ENCODE results near the gene B3GALT6. TPM values are rescaled to one million over a fixed set of nuclear protein-coding genes. Genes with fewer than 3 reads are reported as not detected.

B3GALT6 gene
- total RNA-seq, 2 experiments from 2014 or later: 17.6 to 25.5 TPM

- Mint-ChIP-seq H3K36me3 (peaks cover 46% of the 10 kb centered on the region), H3K4me1 (peaks cover 16% of the 10 kb centered on the region), H3K9me3 (ENCODE audit: low read depth) (no peaks in the 10 kb centered on the region), H3K27ac (no peak overlapping the region), H3K27me3 (no peaks in the 10 kb centered on the region), H3K4me3 (no peak overlapping the region)
- CTCF ChIA-PET: interaction anchor here (2.5 kb wide), 1 partner anchor 103 kb away, joined by 7 read pairs; no protein-coding TSS in a partner anchor
- DNase-seq (no peak), ATAC-seq (no peak)
Observed at GRCh38 chr1:1225913-1226312, 6.1 kb upstream of the B3GALT6 start.

DNA sequence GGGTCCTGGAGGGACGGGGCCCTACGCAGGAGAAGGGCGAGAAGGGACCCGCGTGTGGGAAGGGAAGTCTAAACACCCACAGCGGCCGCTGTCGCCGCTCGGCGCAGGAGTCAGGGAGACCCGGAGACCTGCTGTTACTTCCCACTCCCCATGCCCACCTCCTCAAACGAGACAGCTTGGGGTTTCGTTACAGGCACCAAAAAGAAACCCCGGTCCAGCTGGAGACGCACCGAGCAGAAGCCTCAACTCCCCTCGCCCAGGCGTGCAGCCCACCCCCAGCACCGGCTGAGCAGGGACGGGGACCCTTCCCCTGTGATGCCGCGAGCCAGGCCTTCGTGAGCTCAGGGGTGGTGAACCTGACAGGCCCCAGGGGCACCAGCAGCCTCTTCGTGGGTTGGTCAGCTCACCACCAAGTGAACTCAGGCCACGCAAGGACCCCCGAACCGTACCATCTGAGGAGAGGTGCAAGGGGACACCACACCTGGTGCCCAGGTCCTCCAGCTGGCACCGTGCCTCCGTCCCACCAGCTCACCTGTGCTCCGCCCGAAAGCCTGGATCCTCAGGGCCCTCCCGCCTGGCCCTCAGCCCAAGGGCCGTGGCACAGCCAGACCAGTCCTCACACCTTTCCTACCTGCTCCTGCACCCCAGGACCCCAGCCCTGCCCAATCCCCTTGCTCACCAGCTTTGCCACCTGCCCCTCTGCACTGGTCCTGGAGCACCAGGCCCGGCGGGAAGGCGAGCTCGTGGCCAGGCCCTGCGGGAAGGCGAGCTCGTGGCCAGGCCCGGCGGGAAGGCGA lies 5.3 kb upstream of the B3GALT6 start:
- H3K4me1 Mint-ChIP-seq: peaks cover 17% of the 10 kb centered on the region
- no peaks in the 10 kb centered on the region for H3K27me3 Mint-ChIP-seq
- CTCF ChIA-PET: interaction anchor here (2.5 kb wide), 1 partner anchor 104 kb away, joined by 7 read pairs; no protein-coding TSS in a partner anchor
- H3K4me3 Mint-ChIP-seq: no peak overlapping the region
- DNase-seq: no peak
- peaks cover 43% of the 10 kb centered on the region for H3K36me3 Mint-ChIP-seq
- no peak overlapping the region for H3K27ac Mint-ChIP-seq
- ATAC-seq: no peak
- H3K9me3 Mint-ChIP-seq (ENCODE audit: low read depth): no peaks in the 10 kb centered on the region

DNA sequence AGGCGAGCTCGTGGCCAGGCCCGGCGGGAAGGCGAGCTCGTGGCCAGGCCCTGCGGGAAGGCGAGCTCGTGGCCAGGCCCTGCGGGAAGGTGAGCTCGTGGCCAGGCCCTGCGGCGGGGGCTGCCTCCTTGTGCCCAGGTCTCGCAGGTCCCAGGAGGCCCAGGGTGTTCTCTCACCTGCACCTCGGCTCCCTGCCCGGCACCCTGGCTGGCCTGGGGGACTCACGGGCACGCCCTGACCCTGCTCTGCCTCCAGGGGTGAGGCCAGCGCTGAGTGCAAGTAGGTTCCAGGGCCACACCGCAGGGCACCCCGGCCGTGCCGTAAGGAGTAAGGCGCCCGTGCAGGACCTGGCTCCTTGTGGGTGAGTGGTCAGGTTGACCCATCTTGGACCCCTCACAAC lies 4.7 kb upstream of the B3GALT6 start:
- Mint-ChIP-seq H3K4me1 (peaks cover 17% of the 10 kb centered on the region), H3K36me3 (peaks cover 41% of the 10 kb centered on the region), H3K4me3 (no peak overlapping the region), H3K27ac (no peak overlapping the region), H3K27me3 (no peaks in the 10 kb centered on the region), H3K9me3 (ENCODE audit: low read depth) (no peaks in the 10 kb centered on the region)
- CTCF ChIA-PET: interaction anchor here (2.5 kb wide), 1 partner anchor 105 kb away, joined by 7 read pairs; no protein-coding TSS in a partner anchor
- DNase-seq (no peak), ATAC-seq (no peak)

- CTCF ChIA-PET: interaction anchor here (4.8 kb wide), 1 partner anchor 106 kb away, joined by 43 read pairs; no protein-coding TSS in a partner anchor
- H3K9me3 Mint-ChIP-seq (ENCODE audit: low read depth): no peaks in the 10 kb centered on the region
Observed at GRCh38 chr1:1228187-1228586, 3.9 kb upstream of the B3GALT6 start.

DNA sequence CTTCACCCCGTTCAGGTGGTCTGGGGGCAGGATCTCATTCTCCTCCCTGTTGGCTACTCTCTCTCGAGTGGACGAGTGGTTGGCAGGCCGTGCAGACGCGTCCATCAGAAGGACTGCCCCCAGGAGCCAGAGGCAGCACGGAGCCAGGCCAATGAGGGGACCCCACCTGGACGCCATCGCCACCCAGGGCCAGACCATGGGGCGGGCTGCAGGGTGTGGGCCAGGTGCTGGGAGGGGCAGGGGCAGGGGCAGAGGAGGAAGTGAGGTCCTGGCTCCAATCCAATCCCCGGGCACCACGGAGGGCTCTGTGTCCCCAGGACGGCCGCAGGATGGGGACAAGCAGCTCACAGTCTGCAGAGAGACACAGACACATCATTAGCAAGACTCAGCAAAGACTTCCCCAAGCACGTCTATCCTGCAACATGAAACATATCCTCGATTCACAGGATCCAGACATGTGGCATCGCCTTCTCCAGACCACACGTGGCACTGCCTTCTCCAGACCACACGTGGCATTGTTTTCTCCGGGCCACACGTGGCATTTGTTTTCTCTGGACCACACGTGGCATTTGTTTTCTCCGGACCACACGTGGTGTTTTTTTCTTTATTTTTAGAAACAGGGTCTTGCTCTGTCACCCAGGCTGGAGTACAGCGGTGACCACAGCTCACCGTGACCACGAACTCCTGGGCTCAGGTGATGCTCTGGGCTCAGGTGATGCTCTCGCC lies 3.3 kb upstream of the B3GALT6 start:
- CTCF ChIA-PET: interaction anchor here (4.8 kb wide), 1 partner anchor 107 kb away, joined by 43 read pairs; no protein-coding TSS in a partner anchor
- peaks cover 36% of the 10 kb centered on the region for H3K36me3 Mint-ChIP-seq
- no peaks in the 10 kb centered on the region for H3K9me3 Mint-ChIP-seq (ENCODE audit: low read depth)
- no peaks in the 10 kb centered on the region for H3K27me3 Mint-ChIP-seq
- peaks cover 23% of the 10 kb centered on the region for H3K4me1 Mint-ChIP-seq
- H3K27ac Mint-ChIP-seq: no peak overlapping the region
- no peak for DNase-seq
- H3K4me3 Mint-ChIP-seq: no peak overlapping the region
- no peak for ATAC-seq

More at GRCh38 chr1:1228187-1228586, 3.9 kb upstream of the B3GALT6 start:
- no peak overlapping the region for H3K4me3 Mint-ChIP-seq
- H3K36me3 Mint-ChIP-seq: peaks cover 33% of the 10 kb centered on the region
- H3K4me1 Mint-ChIP-seq: peaks cover 19% of the 10 kb centered on the region
- ATAC-seq: no peak
- no peak for DNase-seq
- H3K27ac Mint-ChIP-seq: no peak overlapping the region
- no peaks in the 10 kb centered on the region for H3K27me3 Mint-ChIP-seq

GRCh38 chr1:1229770-1230169 lies 2.3 kb upstream of the B3GALT6 start:
- H3K4me3 Mint-ChIP-seq: peak overlapping the region; percentile 91
- peaks cover 35% of the 10 kb centered on the region for H3K36me3 Mint-ChIP-seq
- peak overlapping the region; percentile 45 for H3K27ac Mint-ChIP-seq
- peaks cover 33% of the 10 kb centered on the region for H3K4me1 Mint-ChIP-seq
- CTCF ChIA-PET: interaction anchor here (4.8 kb wide), 1 partner anchor 108 kb away, joined by 43 read pairs; no protein-coding TSS in a partner anchor
- DNase-seq (no peak), ATAC-seq (no peak)
- no peaks in the 10 kb centered on the region for H3K9me3 Mint-ChIP-seq (ENCODE audit: low read depth)
- no peaks in the 10 kb centered on the region for H3K27me3 Mint-ChIP-seq

GRCh38 chr1:1230656-1231399 lies 1.2 kb upstream of the B3GALT6 start:
- H3K9me3 Mint-ChIP-seq (ENCODE audit: low read depth): no peaks in the 10 kb centered on the region
- no peaks in the 10 kb centered on the region for H3K27me3 Mint-ChIP-seq
- peaks cover 28% of the 10 kb centered on the region for H3K36me3 Mint-ChIP-seq
- ATAC-seq: no peak
- peak overlapping the region; percentile 91 for H3K4me3 Mint-ChIP-seq
- peaks cover 30% of the 10 kb centered on the region for H3K4me1 Mint-ChIP-seq
- no peak for DNase-seq
- peak overlapping the region; percentile 87 for H3K27ac Mint-ChIP-seq
- CTCF ChIA-PET: interaction anchor here (0.7 to 4.8 kb wide), 13 partner anchors 15 to 167 kb away, joined by 3 to 43 read pairs (median 3); no protein-coding TSS in a partner anchor

DNA sequence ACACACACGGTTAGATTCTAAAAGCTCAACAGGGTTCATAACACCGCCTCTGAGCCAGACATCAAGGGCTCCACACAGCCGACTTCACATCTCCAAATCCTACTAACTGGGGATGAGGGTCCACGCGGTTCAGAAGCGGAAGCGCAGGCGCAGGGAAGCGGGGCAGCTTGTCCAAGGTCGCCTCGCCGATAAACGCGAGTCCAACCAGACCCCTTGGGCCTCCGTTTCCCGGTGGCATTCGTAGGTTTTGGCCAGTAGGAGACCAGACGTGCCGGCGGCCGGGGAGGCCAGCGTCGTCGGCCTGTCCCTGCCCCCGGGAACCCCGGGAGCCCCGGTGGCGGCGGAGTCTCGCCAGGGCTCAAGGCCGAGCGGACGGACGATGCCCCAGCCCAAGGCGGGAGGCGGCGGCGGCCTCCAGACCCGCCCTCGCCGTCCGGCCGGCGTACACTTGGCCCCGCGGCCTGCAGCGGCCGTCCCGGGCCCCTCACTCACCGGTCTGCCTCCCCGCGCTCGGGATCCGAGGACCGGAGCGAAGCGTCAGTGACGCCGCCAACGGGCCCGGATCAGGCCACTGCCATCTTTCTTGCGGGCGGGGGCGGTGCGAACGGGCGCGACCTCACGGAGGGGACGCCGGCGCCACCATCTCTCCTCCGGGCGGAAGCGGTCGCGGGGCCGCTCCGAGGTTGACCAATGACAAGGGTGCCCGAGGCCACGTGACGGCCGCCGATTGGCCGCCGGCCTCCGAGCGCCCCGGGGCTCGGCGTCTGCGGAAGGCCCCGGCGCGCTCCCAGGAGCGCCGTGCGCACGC lies 433 bp upstream of the B3GALT6 start, which contains the start of gene SDF4:
TSS of gene SDF4 (minus strand) at position 602 of the 808 bp plus-strand sequence. CDS start 3,229 bp downstream, outside the sequence.
- CTCF ChIA-PET: interaction anchor here (0.7 to 4.8 kb wide), 12 partner anchors 16 to 167 kb away, joined by 3 to 43 read pairs (median 3); no protein-coding TSS in a partner anchor
- peak within 1 kb of the TSS; percentile 91 for H3K4me3 Mint-ChIP-seq
- no peaks in the 10 kb centered on the region for H3K27me3 Mint-ChIP-seq
- DNase-seq: peak; percentile 97
- peak; percentile 96 for ATAC-seq
- H3K4me1 Mint-ChIP-seq: peaks cover 30% of the 10 kb centered on the region
- no peaks in the 10 kb centered on the region for H3K9me3 Mint-ChIP-seq (ENCODE audit: low read depth)
- H3K27ac Mint-ChIP-seq: peak within 1 kb of the TSS; percentile 87
- H3K36me3 Mint-ChIP-seq: peaks cover 22% of the 10 kb centered on the region

DNA sequence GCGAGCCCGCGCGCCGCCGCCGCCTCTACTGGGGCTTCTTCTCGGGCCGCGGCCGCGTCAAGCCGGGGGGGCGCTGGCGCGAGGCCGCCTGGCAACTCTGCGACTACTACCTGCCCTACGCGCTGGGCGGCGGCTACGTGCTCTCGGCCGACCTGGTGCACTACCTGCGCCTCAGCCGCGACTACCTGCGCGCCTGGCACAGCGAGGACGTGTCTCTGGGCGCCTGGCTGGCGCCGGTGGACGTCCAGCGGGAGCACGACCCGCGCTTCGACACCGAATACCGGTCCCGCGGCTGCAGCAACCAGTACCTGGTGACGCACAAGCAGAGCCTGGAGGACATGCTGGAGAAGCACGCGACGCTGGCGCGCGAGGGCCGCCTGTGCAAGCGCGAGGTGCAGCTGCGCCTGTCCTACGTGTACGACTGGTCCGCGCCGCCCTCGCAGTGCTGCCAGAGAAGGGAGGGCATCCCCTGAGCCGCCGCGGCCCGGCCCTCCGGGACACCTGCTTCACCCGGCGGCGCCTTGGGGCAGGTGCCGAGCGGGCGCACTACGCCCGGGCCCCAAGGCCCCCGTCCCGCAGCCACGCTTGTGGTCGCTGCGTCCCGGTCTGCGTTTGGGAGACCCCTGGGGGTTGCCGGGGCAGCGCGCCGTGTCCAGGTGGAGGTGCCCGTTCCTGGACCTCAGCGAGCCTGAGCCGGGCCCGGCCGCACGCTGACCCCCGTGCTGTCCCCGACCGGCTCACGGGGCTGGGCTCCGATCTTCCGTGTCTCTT lies 944 bp downstream of the B3GALT6 start:
- Mint-ChIP-seq H3K36me3 (peaks cover 20% of the 10 kb centered on the region), H3K27ac (peak overlapping the region; percentile 72), H3K4me3 (peak overlapping the region; percentile 66), H3K9me3 (ENCODE audit: low read depth) (no peaks in the 10 kb centered on the region), H3K4me1 (peaks cover 30% of the 10 kb centered on the region), H3K27me3 (no peaks in the 10 kb centered on the region)
- ATAC-seq (no peak), DNase-seq (no peak)
- CTCF ChIA-PET: interaction anchor here (4.8 kb wide), 1 partner anchor 111 kb away, joined by 43 read pairs; no protein-coding TSS in a partner anchor

DNA sequence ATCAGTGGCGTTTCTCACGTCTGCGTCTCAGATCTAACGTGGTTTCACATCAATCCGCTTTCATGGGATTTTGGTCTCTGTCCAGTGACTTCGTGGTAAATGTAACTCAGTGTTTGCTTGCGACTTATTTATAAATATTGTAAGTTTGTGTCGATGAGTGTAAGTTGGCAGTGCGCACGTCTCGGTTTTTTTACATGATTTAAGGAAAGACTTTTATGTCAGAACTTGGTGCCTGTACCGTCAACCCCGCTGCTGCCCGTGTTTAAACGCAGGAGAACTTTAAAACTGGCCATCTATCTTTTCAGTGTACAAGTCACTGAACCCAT lies 1.5 kb downstream of the B3GALT6 start:
- Mint-ChIP-seq H3K27ac (peak overlapping the region; percentile 72), H3K9me3 (ENCODE audit: low read depth) (no peaks in the 10 kb centered on the region), H3K36me3 (peaks cover 18% of the 10 kb centered on the region), H3K4me1 (peaks cover 30% of the 10 kb centered on the region), H3K4me3 (peak overlapping the region; percentile 66), H3K27me3 (no peaks in the 10 kb centered on the region)
- DNase-seq: no peak
- CTCF ChIA-PET: no interaction called here
- no peak for ATAC-seq

GRCh38 chr1:1234180-1234808 lies 2.3 kb downstream of the B3GALT6 start:
- CTCF ChIA-PET: interaction anchor here (1.0 kb wide), 1 partner anchor 39 kb away, joined by 4 read pairs; the partner anchor contains the start of gene UBE2J2
- peaks cover 30% of the 10 kb centered on the region for H3K4me1 Mint-ChIP-seq

More at GRCh38 chr1:1234180-1234808, 2.3 kb downstream of the B3GALT6 start:
- H3K36me3 Mint-ChIP-seq: peaks cover 14% of the 10 kb centered on the region
- H3K27ac Mint-ChIP-seq: no peak overlapping the region
- peak overlapping the region; percentile 66 for H3K4me3 Mint-ChIP-seq
- H3K9me3 Mint-ChIP-seq (ENCODE audit: low read depth): no peaks in the 10 kb centered on the region
- DNase-seq: no peak
- ATAC-seq: no peak
- no peaks in the 10 kb centered on the region for H3K27me3 Mint-ChIP-seq

Data from activated CD8-positive, alpha-beta memory T cell treated with anti-CD3 and anti-CD28 coated beads, Interleukin-2, amount 10 ng/mL, durations not matched to agents 7 days and 5 days (primary cell).